Left ventricle myocardium inferior (tissue), 1 donor: ENCODE measurements around the gene ARL3. TPM values are rescaled to one million over a fixed set of nuclear protein-coding genes. Genes with fewer than 3 reads are reported as not detected.

ENCODE experiments used
- DNase-seq: peaks from one replicate; pipeline ENCODE4 v3.0.0-alpha.2; 2020
- H3K27ac ChIP-seq: fragments of 200-600 bp; replicated peaks from 2 replicates; pipeline ENCODE4 v1.8.0; 2021
- H3K27me3 ChIP-seq: fragments of 200-600 bp; 2 replicates; pipeline ENCODE4 v1.8.0; 2021; ENCODE audit warnings: low read depth
- H3K36me3 ChIP-seq: fragments of 200-600 bp; 2 replicates; pipeline ENCODE4 v1.8.0; 2021
- H3K4me1 ChIP-seq: fragments of 200-600 bp; 2 replicates; pipeline ENCODE4 v1.8.0; 2021
- H3K4me3 ChIP-seq: fragments of 200-600 bp; 2 replicates; pipeline ENCODE4 v1.8.0; 2021; ENCODE audit warnings: mild to moderate bottlenecking, moderate library complexity
- H3K9me3 ChIP-seq: fragments of 200-600 bp; replicated peaks from 2 replicates; pipeline ENCODE4 v1.8.0; 2021
- intact Hi-C: fragments of 100-400 bp; cut with micrococcal nuclease; formaldehyde crosslinking; loops from one replicate; pipeline ENCODE4 v1.11.0; 2022
- total RNA-seq: library from RNA; stranded (reverse); fragmentation: NEBNext Ultra II Directional; extraction: Animal tissue kit (Norgen Biotek cat#: 25700); gene quantifications from one replicate; pipeline ENCODE4 v1.2.1, GENCODE V29; 2021
- TF ChIP-seq, protein P1 (sequence below): fragments of 200-600 bp; IDR thresholded peaks from 2 replicates; pipeline ENCODE4 v1.8.0; 2021; ENCODE audit warnings: antibody characterized with exemption, mild to moderate bottlenecking, borderline replicate concordance
- donor health status: DM: no; HTN: yes; CAD: no; lungs with severe emphysema.

The ARL3 gene
- total RNA-seq, 1 donor from 2014 or later, result 13.4 TPM

- Histone ChIP-seq H3K9me3 (no peaks in the 10 kb centered on the region), H3K36me3 (no peaks in the 10 kb centered on the region), H3K27ac (peak overlapping the region; percentile 99), H3K27me3 (no peaks in the 10 kb centered on the region), H3K4me3 (peak overlapping the region; percentile 82), H3K4me1 (peaks cover 73% of the 10 kb centered on the region)
- peak; percentile 85 for DNase-seq
- intact Hi-C loops, result no loop called here
- TF ChIP-seq, protein P1, sequence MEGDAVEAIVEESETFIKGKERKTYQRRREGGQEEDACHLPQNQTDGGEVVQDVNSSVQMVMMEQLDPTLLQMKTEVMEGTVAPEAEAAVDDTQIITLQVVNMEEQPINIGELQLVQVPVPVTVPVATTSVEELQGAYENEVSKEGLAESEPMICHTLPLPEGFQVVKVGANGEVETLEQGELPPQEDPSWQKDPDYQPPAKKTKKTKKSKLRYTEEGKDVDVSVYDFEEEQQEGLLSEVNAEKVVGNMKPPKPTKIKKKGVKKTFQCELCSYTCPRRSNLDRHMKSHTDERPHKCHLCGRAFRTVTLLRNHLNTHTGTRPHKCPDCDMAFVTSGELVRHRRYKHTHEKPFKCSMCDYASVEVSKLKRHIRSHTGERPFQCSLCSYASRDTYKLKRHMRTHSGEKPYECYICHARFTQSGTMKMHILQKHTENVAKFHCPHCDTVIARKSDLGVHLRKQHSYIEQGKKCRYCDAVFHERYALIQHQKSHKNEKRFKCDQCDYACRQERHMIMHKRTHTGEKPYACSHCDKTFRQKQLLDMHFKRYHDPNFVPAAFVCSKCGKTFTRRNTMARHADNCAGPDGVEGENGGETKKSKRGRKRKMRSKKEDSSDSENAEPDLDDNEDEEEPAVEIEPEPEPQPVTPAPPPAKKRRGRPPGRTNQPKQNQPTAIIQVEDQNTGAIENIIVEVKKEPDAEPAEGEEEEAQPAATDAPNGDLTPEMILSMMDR, result peak; percentile 65
Observed at GRCh38 chr10:102644646-102645387, 69.4 kb downstream of the ARL3 start.

GRCh38 chr10:102644066-102644645, 70.0 kb downstream of the ARL3 start, which contains the start of gene TRIM8:
TRIM8 (plus strand) TSS chr10:102644479; CDS start chr10:102644618, 139 bp downstream.
- TF ChIP-seq, protein P1, result no peak
- Histone ChIP-seq H3K4me3 (peak within 1 kb of the TSS; percentile 82), H3K9me3 (no peaks in the 10 kb centered on the region), H3K27me3 (no peaks in the 10 kb centered on the region), H3K36me3 (no peaks in the 10 kb centered on the region), H3K4me1 (peaks cover 66% of the 10 kb centered on the region), H3K27ac (peak within 1 kb of the TSS; percentile 99)
- intact Hi-C loops, result no loop called here
- DNase-seq, result peak; percentile 53

- no peaks in the 10 kb centered on the region for H3K27me3 ChIP-seq
- no peaks in the 10 kb centered on the region for H3K9me3 ChIP-seq
- H3K4me3 ChIP-seq, result peak overlapping the region; percentile 82
- peak; percentile 72 for DNase-seq
- intact Hi-C loops, result no loop called here
- peaks cover 60% of the 10 kb centered on the region for H3K4me1 ChIP-seq
- H3K27ac ChIP-seq, result peak overlapping the region; percentile 99
- TF ChIP-seq, protein P1, result no peak
- H3K36me3 ChIP-seq, result no peaks in the 10 kb centered on the region
Observed at GRCh38 chr10:102643336-102644065, 70.7 kb downstream of the ARL3 start.

- peak overlapping the region; percentile 82 for H3K4me3 ChIP-seq
- peak overlapping the region; percentile 99 for H3K27ac ChIP-seq
- H3K36me3 ChIP-seq, result no peaks in the 10 kb centered on the region
- intact Hi-C loops, result no loop called here
- H3K9me3 ChIP-seq, result no peaks in the 10 kb centered on the region
- DNase-seq, result peak; percentile 75
- H3K4me1 ChIP-seq, result peaks cover 53% of the 10 kb centered on the region
- no peaks in the 10 kb centered on the region for H3K27me3 ChIP-seq
- TF ChIP-seq, protein P1, result no peak
Observed at GRCh38 chr10:102642736-102643335, 71.4 kb downstream of the ARL3 start.
